Esophagus muscularis mucosa (tissue), 3 donors: ENCODE data around the gene ACSBG1.

Source experiments
- EP300 ChIP-seq: sonication (generic); formaldehyde crosslinking; IDR thresholded peaks from one replicate; pipeline ENCODE4 v1.6.1; 2017; ENCODE audit warnings: antibody characterized with exemption
- TF ChIP-seq, protein P1 (sequence below), 3 experiments: fragments of 200-600 bp in 2 of 3; fragments of 450-650 bp in 1 of 3; sonication (generic) in 2 of 3; IDR thresholded peaks; one replicate each; pipeline ENCODE4 v1.5.1; 2017 to 2019; ENCODE audit warnings: antibody characterized with exemption in 3 of 3, mild to moderate bottlenecking in 2 of 3, moderate library complexity in 1 of 3

DNA sequence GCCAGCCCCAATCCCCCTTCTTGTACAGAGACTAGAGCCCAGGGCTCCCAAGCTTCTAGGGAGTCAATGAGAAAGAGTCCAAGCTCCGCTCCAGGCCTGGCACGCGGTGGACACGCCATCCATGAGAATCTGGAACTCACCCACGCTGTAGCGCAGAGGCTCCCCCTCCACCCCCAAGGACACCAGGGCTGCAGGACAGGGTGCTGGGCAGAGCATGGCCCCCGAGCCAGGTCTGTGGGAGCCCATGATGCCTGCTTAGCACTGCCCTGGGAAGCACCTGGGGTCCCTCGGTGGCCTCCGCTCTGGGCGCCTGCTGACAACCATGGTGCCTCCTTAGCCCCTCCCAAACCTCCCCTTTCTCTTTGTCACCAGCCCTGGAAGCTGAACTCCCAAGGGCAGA is 28.5 kb downstream of the ACSBG1 start:
- TF ChIP-seq, protein P1, sequence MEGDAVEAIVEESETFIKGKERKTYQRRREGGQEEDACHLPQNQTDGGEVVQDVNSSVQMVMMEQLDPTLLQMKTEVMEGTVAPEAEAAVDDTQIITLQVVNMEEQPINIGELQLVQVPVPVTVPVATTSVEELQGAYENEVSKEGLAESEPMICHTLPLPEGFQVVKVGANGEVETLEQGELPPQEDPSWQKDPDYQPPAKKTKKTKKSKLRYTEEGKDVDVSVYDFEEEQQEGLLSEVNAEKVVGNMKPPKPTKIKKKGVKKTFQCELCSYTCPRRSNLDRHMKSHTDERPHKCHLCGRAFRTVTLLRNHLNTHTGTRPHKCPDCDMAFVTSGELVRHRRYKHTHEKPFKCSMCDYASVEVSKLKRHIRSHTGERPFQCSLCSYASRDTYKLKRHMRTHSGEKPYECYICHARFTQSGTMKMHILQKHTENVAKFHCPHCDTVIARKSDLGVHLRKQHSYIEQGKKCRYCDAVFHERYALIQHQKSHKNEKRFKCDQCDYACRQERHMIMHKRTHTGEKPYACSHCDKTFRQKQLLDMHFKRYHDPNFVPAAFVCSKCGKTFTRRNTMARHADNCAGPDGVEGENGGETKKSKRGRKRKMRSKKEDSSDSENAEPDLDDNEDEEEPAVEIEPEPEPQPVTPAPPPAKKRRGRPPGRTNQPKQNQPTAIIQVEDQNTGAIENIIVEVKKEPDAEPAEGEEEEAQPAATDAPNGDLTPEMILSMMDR (IDR thresholded peaks at IDR 0.05) = no peak
- no peak for TF ChIP-seq EP300
